ENCODE results near the gene OGDHL.

- TF ChIP-seq EP300 (IDR thresholded peaks at IDR 0.05; ENCODE audit: low read length) (no peak), MTA1 (IDR thresholded peaks at IDR 0.05; ENCODE audit: borderline replicate concordance) (no peak)
Measured at GRCh38 chr10:49736564-49737113, 25.5 kb downstream of the OGDHL start.

Data from K562 (cell line).